ENCODE results near the gene IRX2.

- TF ChIP-seq, protein P1, sequence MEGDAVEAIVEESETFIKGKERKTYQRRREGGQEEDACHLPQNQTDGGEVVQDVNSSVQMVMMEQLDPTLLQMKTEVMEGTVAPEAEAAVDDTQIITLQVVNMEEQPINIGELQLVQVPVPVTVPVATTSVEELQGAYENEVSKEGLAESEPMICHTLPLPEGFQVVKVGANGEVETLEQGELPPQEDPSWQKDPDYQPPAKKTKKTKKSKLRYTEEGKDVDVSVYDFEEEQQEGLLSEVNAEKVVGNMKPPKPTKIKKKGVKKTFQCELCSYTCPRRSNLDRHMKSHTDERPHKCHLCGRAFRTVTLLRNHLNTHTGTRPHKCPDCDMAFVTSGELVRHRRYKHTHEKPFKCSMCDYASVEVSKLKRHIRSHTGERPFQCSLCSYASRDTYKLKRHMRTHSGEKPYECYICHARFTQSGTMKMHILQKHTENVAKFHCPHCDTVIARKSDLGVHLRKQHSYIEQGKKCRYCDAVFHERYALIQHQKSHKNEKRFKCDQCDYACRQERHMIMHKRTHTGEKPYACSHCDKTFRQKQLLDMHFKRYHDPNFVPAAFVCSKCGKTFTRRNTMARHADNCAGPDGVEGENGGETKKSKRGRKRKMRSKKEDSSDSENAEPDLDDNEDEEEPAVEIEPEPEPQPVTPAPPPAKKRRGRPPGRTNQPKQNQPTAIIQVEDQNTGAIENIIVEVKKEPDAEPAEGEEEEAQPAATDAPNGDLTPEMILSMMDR (IDR thresholded peaks at IDR 0.05) = no peak
- no peak for TF ChIP-seq POLR2A (IDR thresholded peaks at IDR 0.05)
Measured at GRCh38 chr5:2797160-2797559, 45.7 kb upstream of the IRX2 start.
